Measurements from ENCODE around the gene KATNAL2.

Gene KATNAL2, protein sequence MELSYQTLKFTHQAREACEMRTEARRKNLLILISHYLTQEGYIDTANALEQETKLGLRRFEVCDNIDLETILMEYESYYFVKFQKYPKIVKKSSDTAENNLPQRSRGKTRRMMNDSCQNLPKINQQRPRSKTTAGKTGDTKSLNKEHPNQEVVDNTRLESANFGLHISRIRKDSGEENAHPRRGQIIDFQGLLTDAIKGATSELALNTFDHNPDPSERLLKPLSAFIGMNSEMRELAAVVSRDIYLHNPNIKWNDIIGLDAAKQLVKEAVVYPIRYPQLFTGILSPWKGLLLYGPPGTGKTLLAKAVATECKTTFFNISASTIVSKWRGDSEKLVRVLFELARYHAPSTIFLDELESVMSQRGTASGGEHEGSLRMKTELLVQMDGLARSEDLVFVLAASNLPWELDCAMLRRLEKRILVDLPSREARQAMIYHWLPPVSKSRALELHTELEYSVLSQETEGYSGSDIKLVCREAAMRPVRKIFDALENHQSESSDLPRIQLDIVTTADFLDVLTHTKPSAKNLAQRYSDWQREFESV

DNA sequence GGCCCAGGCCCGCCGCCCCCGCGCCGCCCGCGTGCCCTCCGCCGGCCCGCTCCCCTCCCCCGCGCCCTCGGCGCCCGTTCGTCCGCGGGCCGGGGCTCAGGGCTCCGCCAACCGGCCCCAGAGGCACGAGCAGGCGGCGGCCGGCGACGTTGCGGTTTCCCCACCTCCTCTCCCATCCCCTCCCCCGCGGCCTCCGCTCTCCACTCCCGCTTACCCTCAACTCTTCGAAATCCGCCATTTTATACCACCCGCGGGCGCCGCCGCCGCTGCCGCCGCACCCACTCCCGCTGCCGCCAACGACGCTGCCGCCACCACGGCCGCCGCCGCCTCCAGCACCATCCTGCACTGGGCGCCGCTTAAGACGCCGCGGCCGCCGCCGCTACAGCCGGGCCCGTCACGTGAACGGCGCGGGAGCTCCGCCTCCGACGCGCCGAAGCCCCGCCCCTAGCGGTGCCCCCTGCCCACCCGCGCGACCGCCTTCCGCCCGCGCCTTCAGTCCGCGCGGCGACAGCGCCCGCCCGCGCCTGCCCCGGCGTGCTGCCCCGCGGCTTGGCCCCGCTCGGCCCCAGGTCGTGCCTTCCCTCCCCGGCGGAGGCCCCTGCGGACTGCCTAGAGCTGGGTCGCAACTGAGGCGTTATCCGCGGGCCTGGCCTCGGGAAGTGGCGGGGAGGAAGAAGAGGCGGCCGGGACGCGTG lies at the start of gene KATNAL2, which contains the start of gene PIAS2:
TSS of gene KATNAL2 (plus strand) at position 495 of the 695 bp plus-strand sequence. CDS start 29,271 bp downstream, outside the sequence.
TSS of gene PIAS2 (minus strand) at position 400 of the 695 bp plus-strand sequence. CDS start at position 238, 162 bp downstream.
- peak within 1 kb of the TSS; percentile 100 for H3K4me3 ChIP-seq (ENCODE audit: low read length)

GRCh38 chr18:46868169-46868921 lies 49.1 kb upstream of the KATNAL2 start:
- H3K4me3 ChIP-seq (ENCODE audit: low read length): no peak overlapping the region
- no peak for TF ChIP-seq ZNF274 (IDR thresholded peaks at IDR 0.05; ENCODE audit: low read depth, low read length)

More for the DNA sequence above, at the start of gene KATNAL2, which contains the start of gene PIAS2:
- TF ChIP-seq ZNF274 (IDR thresholded peaks at IDR 0.05; ENCODE audit: low read depth, low read length): no peak

- H3K4me3 ChIP-seq (ENCODE audit: low read length): no peak overlapping the region
- TF ChIP-seq ZNF274 (IDR thresholded peaks at IDR 0.05; ENCODE audit: low read depth, low read length): no peak
These were observed 39.9 kb upstream of the KATNAL2 start for GRCh38 chr18:46877329-46877987.

- no peak for TF ChIP-seq ZNF274 (IDR thresholded peaks at IDR 0.05; ENCODE audit: low read depth, low read length)
- H3K4me3 ChIP-seq (ENCODE audit: low read length): no peak overlapping the region
These were observed 34.2 kb upstream of the KATNAL2 start for GRCh38 chr18:46883180-46883579.

GRCh38 chr18:46886893-46887292 lies 30.5 kb upstream of the KATNAL2 start:
- no peak for TF ChIP-seq ZNF274 (IDR thresholded peaks at IDR 0.05; ENCODE audit: low read depth, low read length)
- no peak overlapping the region for H3K4me3 ChIP-seq (ENCODE audit: low read length)

DNA sequence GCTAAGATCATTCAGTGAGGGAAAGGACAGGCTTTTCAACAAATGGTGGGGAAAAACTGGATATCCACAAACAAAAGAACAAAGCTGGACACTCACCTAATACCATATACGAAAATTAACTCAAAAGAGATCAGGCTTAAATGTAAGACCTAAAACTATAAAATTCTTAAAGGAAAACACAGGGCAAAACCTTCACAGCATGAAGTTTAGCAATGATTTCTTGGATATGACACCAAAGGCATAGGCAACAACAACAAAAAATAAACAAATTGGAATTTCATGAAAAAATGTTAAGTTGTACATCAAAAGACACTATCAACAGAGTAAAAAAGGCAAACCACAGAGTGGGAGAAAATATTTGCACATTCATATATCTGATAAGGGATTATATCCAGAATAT lies 28.4 kb upstream of the KATNAL2 start:
- no peak for TF ChIP-seq ZNF274 (IDR thresholded peaks at IDR 0.05; ENCODE audit: low read depth, low read length)
- H3K4me3 ChIP-seq (ENCODE audit: low read length): no peak overlapping the region

DNA sequence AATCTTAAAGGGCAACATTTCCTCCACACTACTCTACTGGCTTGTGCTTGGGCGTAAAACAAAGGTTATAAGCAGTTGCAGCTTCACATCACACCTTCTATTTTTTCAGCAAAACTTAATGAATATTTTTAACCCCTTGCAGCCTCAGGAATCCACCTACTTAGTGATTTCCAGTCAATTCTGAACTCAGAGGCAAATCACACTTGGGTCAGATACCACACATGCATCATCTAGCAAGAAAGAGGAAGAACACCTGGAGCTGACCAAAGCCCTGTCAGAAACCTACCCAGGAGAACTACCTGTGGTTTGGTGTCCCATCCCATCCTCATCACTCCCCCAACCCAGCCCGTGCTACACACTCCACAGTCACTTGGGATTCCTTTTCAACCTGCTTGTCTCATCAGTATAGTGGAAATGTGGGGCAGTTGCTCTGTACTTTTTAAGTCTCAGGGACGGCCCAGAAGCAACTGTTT lies 25.6 kb upstream of the KATNAL2 start:
- TF ChIP-seq ZNF274 (IDR thresholded peaks at IDR 0.05; ENCODE audit: low read depth, low read length): no peak
- no peak overlapping the region for H3K4me3 ChIP-seq (ENCODE audit: low read length)

- no peak for TF ChIP-seq ZNF274 (IDR thresholded peaks at IDR 0.05; ENCODE audit: low read depth, low read length)
- no peak overlapping the region for H3K4me3 ChIP-seq (ENCODE audit: low read length)
These were observed 24.6 kb upstream of the KATNAL2 start for GRCh38 chr18:46892842-46893241.

GRCh38 chr18:46893360-46893759 lies 24.0 kb upstream of the KATNAL2 start:
- no peak overlapping the region for H3K4me3 ChIP-seq (ENCODE audit: low read length)
- no peak for TF ChIP-seq ZNF274 (IDR thresholded peaks at IDR 0.05; ENCODE audit: low read depth, low read length)

DNA sequence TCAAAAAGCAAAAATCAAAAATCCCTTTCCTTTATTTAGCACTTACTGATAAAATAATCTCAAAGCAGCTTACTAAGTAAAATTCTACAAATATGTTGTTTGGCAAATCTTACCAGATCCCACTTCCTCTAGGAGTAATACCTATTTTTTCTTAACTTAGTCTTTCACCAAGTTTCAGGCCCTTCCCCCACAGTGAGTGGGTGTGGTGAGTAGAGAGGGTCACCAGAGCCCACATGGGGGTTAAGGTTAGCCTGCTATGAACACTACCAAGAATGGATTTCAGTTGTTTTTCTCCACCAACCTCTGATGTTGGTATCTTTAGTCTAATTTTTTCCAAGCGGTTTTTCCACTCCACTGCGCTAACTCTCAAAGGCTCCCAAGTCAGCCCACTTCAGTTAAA lies 23.3 kb upstream of the KATNAL2 start:
- H3K4me3 ChIP-seq (ENCODE audit: low read length): no peak overlapping the region
- TF ChIP-seq ZNF274 (IDR thresholded peaks at IDR 0.05; ENCODE audit: low read depth, low read length): no peak

- TF ChIP-seq ZNF274 (IDR thresholded peaks at IDR 0.05; ENCODE audit: low read depth, low read length): no peak
- no peak overlapping the region for H3K4me3 ChIP-seq (ENCODE audit: low read length)
These were observed 18.0 kb upstream of the KATNAL2 start for GRCh38 chr18:46899274-46899948.

- H3K4me3 ChIP-seq (ENCODE audit: low read length): no peak overlapping the region
- TF ChIP-seq ZNF274 (IDR thresholded peaks at IDR 0.05; ENCODE audit: low read depth, low read length): no peak
These were observed 14.0 kb upstream of the KATNAL2 start for GRCh38 chr18:46903406-46903805.

GRCh38 chr18:46909497-46909896 lies 7.9 kb upstream of the KATNAL2 start:
- no peak for TF ChIP-seq ZNF274 (IDR thresholded peaks at IDR 0.05; ENCODE audit: low read depth, low read length)
- no peak overlapping the region for H3K4me3 ChIP-seq (ENCODE audit: low read length)

All from GM08714 (cell line).